KG1 (cell line): ENCODE data around the gene NDUFA8.

Source experiments
- DNase-seq: peaks from one replicate; lab custom pipeline; 2025; lab: John Stamatoyannopoulos, UW

NDUFA8 gene

GRCh38 chr9:122159026-122159924, at the start of gene NDUFA8, which contains the start of gene MORN5:
Gene NDUFA8 (minus strand): TSS chr9:122159779. CDS start chr9:122159677, 102 bp downstream.
Gene MORN5 (plus strand): TSS chr9:122159908. CDS start chr9:122159973, 65 bp downstream.
- peak; percentile 92 for DNase-seq

- DNase-seq: no peak
Measured at GRCh38 chr9:122207096-122207495, 47.5 kb upstream of the NDUFA8 start.

DNA sequence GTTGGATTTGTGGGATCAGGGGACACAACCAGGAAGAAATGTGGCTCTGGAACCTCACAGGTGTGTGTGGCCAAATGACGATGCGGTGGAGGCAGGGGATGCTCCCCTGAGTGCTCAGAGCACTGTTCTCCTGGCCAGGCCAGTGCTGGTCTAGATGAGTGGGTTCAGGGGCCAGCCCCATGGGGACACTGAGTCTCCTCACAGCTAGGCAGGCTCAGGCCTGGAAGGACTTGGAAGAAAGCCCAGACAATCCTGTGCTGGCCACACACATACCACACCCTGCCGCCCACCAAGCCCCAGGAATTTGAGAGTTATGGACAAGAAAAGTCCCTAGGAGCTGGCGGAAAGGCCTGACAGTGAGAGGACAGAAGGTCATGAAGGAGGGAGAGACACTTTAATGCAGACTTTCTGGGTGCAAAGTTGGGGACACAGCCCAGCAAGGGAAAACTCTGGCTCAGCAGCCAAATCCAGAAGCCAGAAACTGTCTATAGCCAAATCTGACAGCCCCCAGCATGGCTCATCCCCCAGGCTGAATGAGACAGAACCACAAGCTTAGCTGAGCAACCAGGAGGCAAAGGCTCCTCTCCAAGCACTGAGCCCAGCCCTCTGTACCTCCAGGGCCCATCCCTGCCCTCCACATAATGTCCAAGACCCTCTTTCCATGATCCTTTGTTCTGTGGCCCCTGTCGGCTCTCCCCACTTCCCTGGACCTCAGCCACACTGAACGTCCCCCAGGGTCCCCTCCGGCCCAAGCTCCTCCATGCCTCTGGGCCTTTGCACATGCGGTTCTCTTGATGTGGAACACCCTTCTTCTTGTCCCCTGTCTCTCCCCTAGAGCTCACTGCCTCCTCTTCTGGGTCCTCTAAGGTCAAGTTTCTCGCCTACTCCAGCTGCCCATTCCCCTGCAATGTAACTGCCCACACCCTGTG, 46.8 kb upstream of the NDUFA8 start:
- DNase-seq: no peak

- no peak for DNase-seq
Measured at GRCh38 chr9:122205176-122205575, 45.6 kb upstream of the NDUFA8 start.

GRCh38 chr9:122204491-122204890, 44.9 kb upstream of the NDUFA8 start:
- no peak for DNase-seq

DNA sequence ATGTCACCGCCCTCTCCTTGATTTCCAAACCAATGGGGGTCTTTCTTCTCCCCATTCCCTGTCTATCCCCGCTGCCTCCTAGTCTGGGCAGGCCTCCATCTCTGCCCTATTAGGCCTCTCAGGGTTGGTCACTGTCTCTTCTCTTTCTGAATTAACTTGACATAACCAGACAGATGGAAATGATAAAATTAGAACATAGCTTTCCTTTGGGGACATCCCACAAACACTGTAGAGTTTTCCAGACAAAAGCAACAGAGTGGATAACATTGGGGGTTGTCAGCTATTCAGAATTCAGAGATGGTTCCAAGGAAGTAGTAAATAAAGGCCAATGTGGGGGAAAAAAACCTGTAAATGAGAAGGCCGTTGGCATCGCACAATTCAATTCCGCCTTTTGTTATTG, 44.5 kb upstream of the NDUFA8 start:
- DNase-seq: no peak

- DNase-seq: no peak
Measured at GRCh38 chr9:122202111-122202510, 42.5 kb upstream of the NDUFA8 start.

DNA sequence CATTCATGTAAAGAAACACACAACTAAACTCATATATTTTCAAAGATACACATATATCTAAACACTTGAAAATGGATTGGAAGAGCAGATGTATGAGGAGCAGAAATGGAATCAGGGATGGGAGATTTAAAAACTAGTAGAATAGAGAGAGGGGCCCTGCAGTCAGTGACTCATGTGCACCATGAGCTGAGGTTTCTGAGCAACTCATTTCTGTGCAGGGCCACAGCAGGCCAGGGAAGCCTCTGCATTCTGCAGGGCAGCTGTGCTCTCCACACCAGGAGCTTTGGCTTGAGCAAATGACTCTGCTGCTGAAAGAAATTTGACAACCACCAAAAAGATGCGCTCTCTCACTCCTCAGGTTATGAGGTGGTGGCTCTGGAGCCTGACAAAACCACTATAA, 42.1 kb upstream of the NDUFA8 start:
- DNase-seq: no peak

DNA sequence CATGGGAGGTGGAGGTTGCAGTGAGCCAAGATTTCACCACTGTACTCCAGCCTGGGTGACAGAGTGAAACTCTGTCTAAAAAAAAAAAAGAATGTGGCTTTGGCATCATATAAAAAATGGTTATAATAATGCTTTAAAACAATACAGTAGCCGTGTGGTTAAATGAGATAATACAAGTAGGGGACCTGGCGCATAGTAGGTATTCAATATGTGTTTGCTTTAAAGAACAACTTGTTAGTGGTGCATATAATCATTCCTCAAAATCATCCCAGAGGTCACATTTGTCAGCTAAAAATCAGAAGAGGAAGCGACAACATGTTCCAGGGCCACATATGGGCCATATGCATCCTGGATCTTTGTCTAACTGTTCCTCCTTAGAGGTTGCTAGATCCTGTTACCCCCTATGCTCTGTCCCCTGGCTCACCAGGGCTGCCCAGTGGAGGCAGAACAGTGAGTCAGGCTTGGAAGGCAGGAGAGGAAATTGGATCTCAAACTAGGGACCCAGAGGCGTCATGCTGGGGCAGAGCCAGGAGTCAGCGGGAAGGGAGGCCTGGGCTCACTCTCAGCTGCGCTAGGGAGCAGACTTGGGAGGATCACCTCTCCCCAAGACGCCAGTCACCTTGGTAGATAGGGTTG, 41.5 kb upstream of the NDUFA8 start:
- DNase-seq: no peak

GRCh38 chr9:122197882-122198281, 38.3 kb upstream of the NDUFA8 start:
- DNase-seq: no peak

- DNase-seq: no peak
Measured at GRCh38 chr9:122197426-122197825, 37.8 kb upstream of the NDUFA8 start.

- no peak for DNase-seq
Measured at GRCh38 chr9:122195875-122196274, 36.3 kb upstream of the NDUFA8 start.

DNA sequence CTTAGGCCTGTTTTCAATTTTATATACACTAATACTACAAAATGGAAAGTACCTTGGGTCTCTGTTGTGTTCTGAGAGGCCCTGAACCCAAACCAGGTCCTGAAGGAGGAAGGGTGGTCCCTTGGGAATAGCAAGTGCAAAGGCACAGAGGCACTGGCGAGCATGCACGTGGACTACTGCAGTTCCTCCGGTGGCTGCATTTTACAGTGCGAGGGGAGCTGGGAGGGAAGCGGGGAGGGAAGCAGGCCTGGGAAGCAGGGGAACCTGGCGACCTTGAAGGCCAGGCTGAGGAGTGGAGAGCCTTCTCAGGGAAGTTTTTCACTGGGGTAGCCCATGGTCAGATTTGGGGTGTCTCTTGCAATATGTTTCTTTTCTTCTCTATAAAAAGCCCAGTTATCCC, 34.1 kb upstream of the NDUFA8 start:
- DNase-seq: no peak

- no peak for DNase-seq
Measured at GRCh38 chr9:122192914-122193525, 33.4 kb upstream of the NDUFA8 start.

- DNase-seq: no peak
Measured at GRCh38 chr9:122192261-122192875, 32.8 kb upstream of the NDUFA8 start.

- DNase-seq: no peak
Measured at GRCh38 chr9:122191584-122191983, 32.0 kb upstream of the NDUFA8 start.

DNA sequence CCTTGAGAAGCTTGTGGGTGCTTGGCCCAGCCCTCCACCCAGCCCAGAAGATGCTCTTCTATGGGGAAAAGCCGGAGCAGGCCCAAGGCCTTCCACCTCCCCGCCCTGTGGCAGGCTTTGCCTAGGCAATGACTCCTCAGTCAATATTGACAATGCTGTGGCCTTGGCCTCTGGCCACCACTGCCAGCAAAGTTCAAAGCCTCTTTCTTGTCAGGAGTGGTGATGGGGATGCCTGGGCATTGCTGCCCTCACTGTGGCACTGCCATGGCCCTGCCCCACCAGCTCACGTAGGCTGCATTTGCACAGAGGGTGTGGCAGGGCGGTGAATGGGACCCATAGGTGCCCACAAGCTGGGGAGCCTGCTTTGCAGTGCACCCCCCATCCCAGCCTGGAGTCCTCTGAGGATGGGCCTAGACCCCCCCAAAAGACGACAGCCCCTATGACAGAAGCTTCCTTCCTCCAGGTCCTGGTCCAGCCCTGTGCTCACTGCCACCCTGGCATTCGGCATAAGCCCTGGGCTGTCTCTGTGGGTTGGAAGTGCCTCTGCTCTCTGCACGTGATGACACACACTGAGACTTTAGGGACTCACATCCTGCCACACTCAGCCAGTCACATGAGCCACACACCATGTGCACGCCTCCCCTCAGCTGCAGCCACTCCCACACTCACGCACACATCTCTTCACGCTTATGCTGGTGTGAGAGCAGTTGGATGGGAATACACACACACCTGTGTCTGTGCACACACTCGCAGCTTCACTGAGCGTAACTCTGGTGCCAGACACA, 31.2 kb upstream of the NDUFA8 start:
- no peak for DNase-seq

GRCh38 chr9:122188369-122188768, 28.8 kb upstream of the NDUFA8 start:
- DNase-seq: no peak

- DNase-seq: no peak
Measured at GRCh38 chr9:122186777-122187470, 27.3 kb upstream of the NDUFA8 start.

DNA sequence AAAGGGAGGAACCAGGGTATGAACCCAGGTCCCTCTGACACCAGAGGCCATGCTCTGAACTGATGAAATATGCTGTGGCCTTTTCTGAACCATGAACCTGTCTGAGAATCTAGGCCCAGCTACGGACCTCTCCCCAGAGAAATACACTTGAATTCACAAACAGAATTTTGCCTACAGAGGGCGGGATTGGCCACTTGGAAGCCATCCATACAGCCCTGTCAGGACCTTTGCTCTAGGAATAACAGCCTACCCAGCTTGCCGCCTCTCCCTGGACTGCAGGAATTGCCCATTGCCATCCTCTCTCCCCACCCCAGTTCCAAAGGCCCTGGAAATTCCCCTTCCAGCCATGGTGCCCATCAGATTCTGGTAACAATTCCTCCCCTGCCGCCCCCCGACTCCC, 26.7 kb upstream of the NDUFA8 start:
- DNase-seq: no peak
